ENCODE measurements around the gene INHBA.

INHBA gene

DNA sequence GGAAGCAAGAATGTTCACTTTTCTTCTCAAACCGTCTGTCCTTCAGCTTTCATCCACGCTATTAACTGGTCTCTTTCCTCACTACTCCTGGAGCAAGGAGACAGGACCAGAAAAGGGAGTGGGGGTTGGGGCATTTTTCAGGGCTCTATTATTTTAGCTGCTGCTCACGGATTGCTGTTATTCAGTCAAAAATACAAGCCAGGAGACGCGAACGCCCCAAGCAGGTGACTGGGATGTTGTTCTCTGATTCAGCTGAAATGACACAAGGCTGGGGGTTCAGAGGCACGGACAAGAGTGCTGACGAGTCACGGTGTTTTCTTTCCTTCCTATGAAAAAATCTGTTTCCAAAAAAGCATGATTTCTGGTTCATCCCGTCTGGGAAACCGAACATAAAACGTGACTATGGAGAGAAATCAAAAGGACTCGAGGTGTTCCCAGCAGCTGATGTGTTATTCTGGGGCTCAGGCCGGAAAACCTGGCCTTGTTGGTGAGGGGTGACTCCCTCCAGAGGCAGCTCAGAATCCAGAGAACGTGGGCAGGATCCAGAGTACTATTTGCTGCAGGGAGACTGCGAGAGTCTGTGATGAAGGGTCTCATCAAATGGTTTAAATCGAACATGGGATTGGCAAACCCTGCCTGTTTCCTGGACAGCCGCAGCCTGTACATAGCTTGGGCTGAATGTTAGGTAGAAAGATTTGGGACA, 3.5 kb upstream of the INHBA start:
- Histone ChIP-seq H3K4me2 (ENCODE audit: low read length) (peak overlapping the region; percentile 80), H3K4me3 (ENCODE audit: low read length) (peak overlapping the region; percentile 69), H4K20me1 (ENCODE audit: control insufficient read depth, insufficient read depth, low read depth, low read length) (no peaks in the 10 kb centered on the region), H3K4me1 (ENCODE audit: control insufficient read depth, low read length) (peaks cover 18% of the 10 kb centered on the region), H3K27me3 (ENCODE audit: control insufficient read depth, low read length) (peaks cover 14% of the 10 kb centered on the region), H3F3A (ENCODE audit: control insufficient read depth, insufficient read depth) (no peaks in the 10 kb centered on the region; the same call in 1 of the 2 replicates), H3K9me2 (replicated peaks; ENCODE audit: control insufficient read depth, low read length) (no peaks in the 10 kb centered on the region), H3K27ac (ENCODE audit: low read depth, low read length) (no peak overlapping the region), H3K79me2 (ENCODE audit: control insufficient read depth, low read length) (no peaks in the 10 kb centered on the region), H3K36me3 (ENCODE audit: control insufficient read depth, low read length) (no peaks in the 10 kb centered on the region), H3K9me3 (ENCODE audit: control insufficient read depth, insufficient read depth, low read length) (no peaks in the 10 kb centered on the region)
- TF ChIP-seq EZH2phosphoT487 (IDR thresholded peaks at IDR 0.05; ENCODE audit: borderline replicate concordance, low read length), result no peak
- TF ChIP-seq, protein P1, sequence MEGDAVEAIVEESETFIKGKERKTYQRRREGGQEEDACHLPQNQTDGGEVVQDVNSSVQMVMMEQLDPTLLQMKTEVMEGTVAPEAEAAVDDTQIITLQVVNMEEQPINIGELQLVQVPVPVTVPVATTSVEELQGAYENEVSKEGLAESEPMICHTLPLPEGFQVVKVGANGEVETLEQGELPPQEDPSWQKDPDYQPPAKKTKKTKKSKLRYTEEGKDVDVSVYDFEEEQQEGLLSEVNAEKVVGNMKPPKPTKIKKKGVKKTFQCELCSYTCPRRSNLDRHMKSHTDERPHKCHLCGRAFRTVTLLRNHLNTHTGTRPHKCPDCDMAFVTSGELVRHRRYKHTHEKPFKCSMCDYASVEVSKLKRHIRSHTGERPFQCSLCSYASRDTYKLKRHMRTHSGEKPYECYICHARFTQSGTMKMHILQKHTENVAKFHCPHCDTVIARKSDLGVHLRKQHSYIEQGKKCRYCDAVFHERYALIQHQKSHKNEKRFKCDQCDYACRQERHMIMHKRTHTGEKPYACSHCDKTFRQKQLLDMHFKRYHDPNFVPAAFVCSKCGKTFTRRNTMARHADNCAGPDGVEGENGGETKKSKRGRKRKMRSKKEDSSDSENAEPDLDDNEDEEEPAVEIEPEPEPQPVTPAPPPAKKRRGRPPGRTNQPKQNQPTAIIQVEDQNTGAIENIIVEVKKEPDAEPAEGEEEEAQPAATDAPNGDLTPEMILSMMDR (IDR thresholded peaks at IDR 0.05; ENCODE audit: low read depth, low read length, poor library complexity, severe bottlenecking), result no peak

DNA sequence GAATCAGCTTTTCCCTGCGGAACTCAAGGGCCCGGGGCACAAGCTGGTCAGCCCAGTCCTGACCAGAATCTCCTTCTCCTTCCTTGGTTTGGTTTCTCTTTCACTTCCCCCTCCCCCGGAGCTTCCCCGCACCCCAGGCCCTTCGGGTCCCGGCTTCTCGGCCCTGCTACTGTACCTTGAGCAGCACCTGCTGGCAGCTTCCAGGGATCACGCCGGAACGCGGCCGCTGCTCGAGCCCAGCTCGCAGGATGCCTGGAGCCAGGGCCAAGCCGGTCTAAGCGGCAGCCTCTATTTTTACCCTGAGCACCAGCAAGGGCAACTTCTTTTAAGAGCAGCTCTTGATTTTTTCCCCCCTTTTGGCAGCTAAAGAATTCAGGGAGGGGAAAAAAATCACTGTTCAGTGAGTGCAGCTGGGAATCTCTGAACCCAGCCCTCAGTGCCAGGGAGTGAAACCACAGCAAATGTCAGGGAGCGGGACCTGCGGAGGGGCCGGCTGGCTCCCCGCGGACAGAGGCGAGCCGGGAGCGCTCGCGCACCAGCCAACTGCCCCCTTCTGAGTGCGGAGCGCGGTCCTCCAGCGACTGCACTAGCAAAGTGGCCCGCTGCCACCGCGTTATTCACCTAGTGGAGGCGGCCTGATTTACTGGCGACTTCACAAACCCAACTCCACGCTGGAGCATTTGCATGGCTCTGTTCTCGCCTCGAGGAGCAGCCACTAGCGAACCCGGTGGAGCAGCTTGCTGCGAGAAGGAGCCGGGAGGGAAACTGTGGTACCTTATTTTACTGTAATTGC, 2.4 kb upstream of the INHBA start:
- H3K36me3 ChIP-seq (ENCODE audit: control insufficient read depth, low read length), result no peaks in the 10 kb centered on the region
- H3K4me2 ChIP-seq (ENCODE audit: low read length), result peak overlapping the region; percentile 80
- H3K27me3 ChIP-seq (ENCODE audit: control insufficient read depth, low read length), result peaks cover 19% of the 10 kb centered on the region
- TF ChIP-seq, protein P1 (IDR thresholded peaks at IDR 0.05; ENCODE audit: low read depth, low read length, poor library complexity, severe bottlenecking), result peak; percentile 84
- TF ChIP-seq EZH2phosphoT487 (IDR thresholded peaks at IDR 0.05; ENCODE audit: borderline replicate concordance, low read length), result no peak
- no peaks in the 10 kb centered on the region for H4K20me1 ChIP-seq (ENCODE audit: control insufficient read depth, insufficient read depth, low read depth, low read length)
- H3K9me2 ChIP-seq (replicated peaks; ENCODE audit: control insufficient read depth, low read length), result no peaks in the 10 kb centered on the region
- no peaks in the 10 kb centered on the region for H3K79me2 ChIP-seq (ENCODE audit: control insufficient read depth, low read length)
- H3K4me1 ChIP-seq (ENCODE audit: control insufficient read depth, low read length), result peaks cover 18% of the 10 kb centered on the region
- H3F3A ChIP-seq (ENCODE audit: control insufficient read depth, insufficient read depth), result no peaks in the 10 kb centered on the region; the same call in 1 of the 2 replicates
- peak overlapping the region; percentile 69 for H3K4me3 ChIP-seq (ENCODE audit: low read length)
- no peaks in the 10 kb centered on the region for H3K9me3 ChIP-seq (ENCODE audit: control insufficient read depth, insufficient read depth, low read length)
- H3K27ac ChIP-seq (ENCODE audit: low read depth, low read length), result no peak overlapping the region

DNA sequence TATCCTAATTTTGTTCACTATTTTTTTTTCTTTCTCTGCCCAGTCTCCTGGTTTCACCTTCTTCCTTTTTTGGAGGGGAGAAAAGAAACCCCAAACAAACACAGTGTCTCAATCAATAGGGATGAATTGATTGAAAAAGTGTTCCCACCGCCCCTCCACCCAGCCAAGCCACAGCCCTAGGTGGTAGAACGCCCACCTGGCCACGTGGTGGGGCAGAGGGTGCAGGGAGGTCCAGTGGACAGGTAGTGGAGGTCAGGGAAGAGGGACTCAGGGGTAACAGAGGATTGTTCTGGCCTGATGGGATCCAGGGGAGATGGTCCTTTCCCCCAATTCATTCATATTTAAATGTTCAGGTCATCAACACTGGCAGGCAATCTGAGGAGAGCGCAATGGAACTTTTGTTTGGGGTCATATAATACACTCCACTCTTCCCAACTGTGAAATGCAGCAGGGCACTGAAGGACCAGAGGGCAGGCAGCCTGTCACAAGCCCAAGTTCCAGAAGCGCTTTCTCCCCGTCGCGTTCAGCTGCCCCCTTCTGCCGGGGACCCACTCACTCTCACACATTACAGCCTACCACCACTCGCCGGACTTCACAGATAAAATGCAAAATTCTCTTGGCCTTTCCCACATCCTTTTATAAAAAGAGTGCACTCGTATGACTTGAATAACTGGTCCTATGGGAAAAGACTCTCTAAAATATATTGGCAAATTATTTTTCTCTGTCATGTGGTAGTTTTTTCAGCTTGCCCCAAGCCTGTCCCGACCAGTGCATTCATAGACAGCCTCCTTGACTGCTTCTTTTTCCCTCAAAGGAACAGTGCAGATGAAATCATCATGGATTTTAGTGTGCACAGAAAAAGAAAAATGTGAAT, 1.6 kb downstream of the INHBA start:
- no peaks in the 10 kb centered on the region for H3K9me2 ChIP-seq (replicated peaks; ENCODE audit: control insufficient read depth, low read length)
- H3K9me3 ChIP-seq (ENCODE audit: control insufficient read depth, insufficient read depth, low read length), result no peaks in the 10 kb centered on the region
- H3F3A ChIP-seq (ENCODE audit: control insufficient read depth, insufficient read depth), result no peaks in the 10 kb centered on the region; the same call in 1 of the 2 replicates
- no peaks in the 10 kb centered on the region for H3K79me2 ChIP-seq (ENCODE audit: control insufficient read depth, low read length)
- no peak overlapping the region for H3K4me2 ChIP-seq (ENCODE audit: low read length)
- TF ChIP-seq EZH2phosphoT487 (IDR thresholded peaks at IDR 0.05; ENCODE audit: borderline replicate concordance, low read length), result no peak
- TF ChIP-seq, protein P1 (IDR thresholded peaks at IDR 0.05; ENCODE audit: low read depth, low read length, poor library complexity, severe bottlenecking), result no peak
- H4K20me1 ChIP-seq (ENCODE audit: control insufficient read depth, insufficient read depth, low read depth, low read length), result no peaks in the 10 kb centered on the region
- no peak overlapping the region for H3K27ac ChIP-seq (ENCODE audit: low read depth, low read length)
- H3K4me1 ChIP-seq (ENCODE audit: control insufficient read depth, low read length), result peaks cover 21% of the 10 kb centered on the region
- H3K4me3 ChIP-seq (ENCODE audit: low read length), result no peak overlapping the region
- peaks cover 38% of the 10 kb centered on the region for H3K27me3 ChIP-seq (ENCODE audit: control insufficient read depth, low read length)
- no peaks in the 10 kb centered on the region for H3K36me3 ChIP-seq (ENCODE audit: control insufficient read depth, low read length)
